Left renal cortex interstitium (tissue), 4 donors: ENCODE results near the gene MOGAT2. TPM values are rescaled to one million over a fixed set of nuclear protein-coding genes. Genes with fewer than 3 reads are reported as not detected.

ENCODE experiments used
- DNase-seq, 4 donors: peaks; one replicate each; pipeline ENCODE4 v3.0.0-alpha.2; 2013; ENCODE audit warnings: low read depth in 4 of 4, low spot score in 2 of 4, missing footprints in 1 of 4
- polyA plus RNA-seq, 4 donors: library from polyadenylated mRNA; unstranded; fragments of 120-200 nt; gene quantifications; one replicate each; pipeline ENCODE4 v1.2.1, GENCODE V29; 2013; ENCODE audit not compliant: insufficient read length in 4 of 4

Gene MOGAT2
- polyA plus RNA-seq, 4 donors: 0.60 to 1.6 (median 1.2) TPM

DNA sequence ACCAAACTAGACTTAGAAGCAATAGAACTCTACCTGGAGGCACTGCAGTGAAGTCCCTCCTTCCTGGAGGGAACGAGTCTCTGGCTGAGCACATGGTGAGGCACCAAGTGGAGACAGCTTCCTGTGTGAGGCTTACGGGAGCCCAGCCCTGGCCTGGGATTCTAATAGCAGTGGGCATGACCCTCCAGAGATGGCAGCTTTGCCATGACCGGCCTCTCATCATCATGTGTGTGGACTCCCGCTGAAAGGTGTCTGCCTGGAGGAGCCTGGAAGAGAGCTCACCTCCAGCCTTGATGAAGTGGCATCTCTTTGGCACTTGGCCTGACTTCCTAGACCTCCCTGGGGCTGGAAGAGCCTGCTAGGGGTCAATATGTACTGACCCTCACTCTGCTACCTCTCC is 58.9 kb downstream of the MOGAT2 start:
- DNase-seq: no peak

DNA sequence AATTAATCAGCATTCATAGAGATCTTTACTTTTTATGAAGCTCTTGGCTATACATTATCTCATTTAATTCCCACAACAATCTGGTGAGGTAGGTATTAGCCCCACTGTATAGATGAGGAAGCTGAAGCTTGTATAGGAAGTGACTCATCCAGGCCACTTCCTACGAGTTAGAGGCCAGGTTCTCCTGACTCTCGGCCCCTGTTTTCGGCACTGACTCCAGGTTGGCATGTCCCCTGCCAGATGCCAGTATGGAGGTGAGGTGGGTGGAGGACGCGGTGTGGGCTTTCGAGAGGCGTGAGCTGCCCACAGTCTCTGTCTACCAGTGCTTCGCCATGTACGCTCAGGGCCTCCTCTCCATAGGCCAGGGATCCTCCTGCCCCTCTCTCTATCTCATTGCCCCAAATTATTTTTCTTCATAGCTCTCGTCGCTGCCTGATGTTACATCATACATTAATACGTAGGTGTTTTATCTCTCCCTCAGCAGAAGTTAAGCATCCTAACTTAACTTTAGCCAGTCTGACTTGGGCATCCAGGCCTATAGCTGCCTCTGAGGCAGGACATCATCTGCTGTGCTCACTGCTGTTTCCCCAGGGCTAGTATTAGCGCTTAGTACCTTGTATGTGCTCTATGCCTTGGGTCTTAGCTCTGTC is 59.9 kb downstream of the MOGAT2 start:
- no peak for DNase-seq

DNA sequence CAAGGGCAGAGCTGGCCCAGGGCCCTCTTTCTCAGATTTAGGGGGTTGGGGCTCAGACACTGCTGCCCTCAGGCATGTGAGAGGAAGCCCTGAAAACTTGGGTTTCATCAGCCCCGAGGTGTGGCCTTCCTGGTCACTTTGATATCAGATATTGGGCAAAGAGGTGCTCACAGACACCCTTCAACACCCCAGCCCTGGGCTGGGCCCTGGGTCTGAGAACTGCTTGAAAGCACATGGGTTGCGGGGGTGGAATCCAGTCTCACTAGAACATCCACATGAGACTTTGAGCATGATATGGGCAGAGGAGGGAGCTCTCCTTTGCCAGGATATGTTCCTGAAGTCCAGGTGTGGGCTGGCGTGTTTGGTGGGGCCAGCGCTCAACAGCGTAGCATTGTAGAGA is 61.3 kb downstream of the MOGAT2 start:
- DNase-seq: no peak

DNA sequence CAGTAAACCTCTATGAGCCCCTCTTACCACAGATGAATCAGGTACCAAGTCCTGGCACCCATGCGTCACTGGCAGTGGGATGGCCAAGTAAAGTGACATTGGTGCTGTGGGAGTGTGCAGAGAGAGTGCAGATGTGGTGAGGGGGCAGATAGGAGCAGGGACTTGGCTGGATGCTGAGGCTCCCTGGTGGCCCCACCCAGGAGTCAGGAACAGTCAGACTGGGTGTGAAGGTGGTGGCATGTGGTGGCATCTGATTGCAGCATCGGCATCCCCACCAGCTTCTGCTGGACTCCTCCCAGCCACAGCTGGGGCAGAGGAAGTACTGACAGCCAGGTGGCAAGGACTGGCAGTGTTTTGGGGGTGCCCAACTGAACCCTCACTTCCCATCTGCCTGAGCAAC is 62.3 kb downstream of the MOGAT2 start:
- DNase-seq: no peak

DNA sequence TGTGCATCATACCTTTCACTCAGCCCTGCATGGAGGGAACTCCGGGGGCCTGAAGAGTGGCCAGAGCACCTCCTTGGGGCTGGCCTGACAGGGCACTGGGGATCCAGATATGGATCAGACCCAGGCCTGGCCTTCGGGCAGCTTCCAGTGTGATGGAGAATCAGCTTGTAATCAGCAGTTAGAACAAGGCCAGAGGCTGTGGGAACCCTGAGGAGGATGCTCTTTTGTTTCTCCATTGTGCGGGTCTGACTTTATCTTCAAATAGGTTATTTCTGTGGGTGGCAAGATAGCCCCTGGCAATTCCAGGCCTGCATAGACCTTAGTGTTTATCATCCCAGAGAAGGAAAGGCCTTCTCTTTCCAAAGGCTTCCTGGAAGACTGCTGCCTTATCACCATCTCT is 63.2 kb downstream of the MOGAT2 start:
- no peak for DNase-seq

DNA sequence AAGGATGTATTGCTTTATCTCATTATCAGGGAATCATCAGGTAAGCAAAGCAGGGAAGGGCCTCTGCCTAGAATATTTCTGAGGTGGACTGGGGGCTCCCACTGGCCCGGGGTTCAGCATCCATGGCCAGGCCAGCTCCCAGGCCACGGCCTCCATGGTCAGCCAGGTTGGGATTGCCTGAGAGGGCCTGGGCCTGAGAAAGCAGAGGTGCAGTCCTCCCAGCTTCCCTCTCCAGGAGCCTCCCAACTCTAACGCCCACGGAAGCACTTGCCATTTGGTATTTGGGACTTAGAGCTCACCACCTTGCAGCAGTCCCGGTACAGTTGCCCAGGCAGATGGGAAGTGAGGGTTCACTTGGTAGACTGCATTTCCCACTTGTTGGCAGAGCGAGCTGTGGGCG is 63.7 kb downstream of the MOGAT2 start:
- no peak for DNase-seq

DNA sequence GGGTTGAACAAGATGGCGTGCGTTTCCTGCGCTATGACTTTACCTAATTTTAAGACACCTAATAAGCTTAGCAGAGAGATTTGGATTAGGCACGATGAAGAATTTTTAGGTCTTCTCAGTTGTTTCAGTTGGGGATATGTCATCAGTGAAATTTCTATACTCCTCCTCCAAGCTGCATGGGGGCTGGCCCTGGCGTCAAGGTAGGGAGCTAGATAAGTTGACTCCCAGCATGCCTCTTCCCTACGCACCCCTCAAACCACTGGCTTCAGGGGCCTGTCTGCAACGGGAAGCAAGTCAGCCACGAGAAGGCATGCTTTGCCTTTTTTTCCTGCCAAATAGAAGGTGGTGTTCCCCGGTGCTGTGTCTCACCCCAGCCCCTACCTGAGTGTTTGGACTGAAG is 64.2 kb downstream of the MOGAT2 start:
- no peak for DNase-seq

Other genes starting within 250 kb of the MOGAT2 start
- 10 to 100 TPM in 2 of 4 donors, 1 to 10 TPM in 2; 6.7 to 17.4 (median 11.8) TPM for gene GDPD5, start 191.9 kb upstream of the MOGAT2 start, polyA plus RNA-seq
- gene SERPINH1, start 155.6 kb upstream of the MOGAT2 start, polyA plus RNA-seq: 100 to 1,000 TPM; 306 to 442 (median 334) TPM
- 10 to 100 TPM in 1 of 4 donors, 1 to 10 TPM in 3; 7.9 to 11.6 (median 9.5) TPM for gene MAP6, start 48.8 kb upstream of the MOGAT2 start, polyA plus RNA-seq
- 1 to 10 TPM; 3.4 to 5.2 (median 3.7) TPM for gene DGAT2, start 50.9 kb downstream of the MOGAT2 start, polyA plus RNA-seq
- gene UVRAG, start 97.4 kb downstream of the MOGAT2 start, polyA plus RNA-seq: 10 to 100 TPM; 15.0 to 21.5 (median 16.4) TPM